Ishikawa (cell line): ENCODE measurements around the gene KNDC1.

Experiments
- EGR1 ChIP-seq: IDR thresholded peaks from 2 replicates; pipeline ENCODE4 v1.6.1; 2012
- EP300 ChIP-seq: IDR thresholded peaks from 2 replicates; pipeline ENCODE4 v1.6.1; 2012; ENCODE audit warnings: borderline replicate concordance
- RAD21 ChIP-seq: IDR thresholded peaks from 2 replicates; pipeline ENCODE4 v1.6.1; 2012; ENCODE audit warnings: low read depth
- TAF1 ChIP-seq: IDR thresholded peaks from 2 replicates; pipeline ENCODE4 v1.6.1; 2012; ENCODE audit warnings: low read depth, mild to moderate bottlenecking
- USF1 ChIP-seq: IDR thresholded peaks from 2 replicates; pipeline ENCODE4 v1.6.1; 2012
- YY1 ChIP-seq: IDR thresholded peaks from 2 replicates; pipeline ENCODE4 v1.6.1; 2012; ENCODE audit warnings: low read depth
- TF ChIP-seq, protein P1 (sequence below): IDR thresholded peaks from 2 replicates; pipeline ENCODE4 v1.6.1; 2012; ENCODE audit warnings: low read depth, mild to moderate bottlenecking

GRCh38 chr10:133126431-133127290, 33.4 kb upstream of the KNDC1 start:
- TF ChIP-seq TAF1 (no peak), USF1 (no peak), EP300 (no peak), RAD21 (no peak), EGR1 (no peak), YY1 (no peak)
- TF ChIP-seq, protein P1, sequence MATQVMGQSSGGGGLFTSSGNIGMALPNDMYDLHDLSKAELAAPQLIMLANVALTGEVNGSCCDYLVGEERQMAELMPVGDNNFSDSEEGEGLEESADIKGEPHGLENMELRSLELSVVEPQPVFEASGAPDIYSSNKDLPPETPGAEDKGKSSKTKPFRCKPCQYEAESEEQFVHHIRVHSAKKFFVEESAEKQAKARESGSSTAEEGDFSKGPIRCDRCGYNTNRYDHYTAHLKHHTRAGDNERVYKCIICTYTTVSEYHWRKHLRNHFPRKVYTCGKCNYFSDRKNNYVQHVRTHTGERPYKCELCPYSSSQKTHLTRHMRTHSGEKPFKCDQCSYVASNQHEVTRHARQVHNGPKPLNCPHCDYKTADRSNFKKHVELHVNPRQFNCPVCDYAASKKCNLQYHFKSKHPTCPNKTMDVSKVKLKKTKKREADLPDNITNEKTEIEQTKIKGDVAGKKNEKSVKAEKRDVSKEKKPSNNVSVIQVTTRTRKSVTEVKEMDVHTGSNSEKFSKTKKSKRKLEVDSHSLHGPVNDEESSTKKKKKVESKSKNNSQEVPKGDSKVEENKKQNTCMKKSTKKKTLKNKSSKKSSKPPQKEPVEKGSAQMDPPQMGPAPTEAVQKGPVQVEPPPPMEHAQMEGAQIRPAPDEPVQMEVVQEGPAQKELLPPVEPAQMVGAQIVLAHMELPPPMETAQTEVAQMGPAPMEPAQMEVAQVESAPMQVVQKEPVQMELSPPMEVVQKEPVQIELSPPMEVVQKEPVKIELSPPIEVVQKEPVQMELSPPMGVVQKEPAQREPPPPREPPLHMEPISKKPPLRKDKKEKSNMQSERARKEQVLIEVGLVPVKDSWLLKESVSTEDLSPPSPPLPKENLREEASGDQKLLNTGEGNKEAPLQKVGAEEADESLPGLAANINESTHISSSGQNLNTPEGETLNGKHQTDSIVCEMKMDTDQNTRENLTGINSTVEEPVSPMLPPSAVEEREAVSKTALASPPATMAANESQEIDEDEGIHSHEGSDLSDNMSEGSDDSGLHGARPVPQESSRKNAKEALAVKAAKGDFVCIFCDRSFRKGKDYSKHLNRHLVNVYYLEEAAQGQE = no peak
